ENCODE data around the gene REX1BD.

REX1BD gene

GRCh38 chr19:18603255-18603957 lies 14.8 kb downstream of the REX1BD start:
- DNase-seq (ENCODE audit: low read depth): no peak

DNA sequence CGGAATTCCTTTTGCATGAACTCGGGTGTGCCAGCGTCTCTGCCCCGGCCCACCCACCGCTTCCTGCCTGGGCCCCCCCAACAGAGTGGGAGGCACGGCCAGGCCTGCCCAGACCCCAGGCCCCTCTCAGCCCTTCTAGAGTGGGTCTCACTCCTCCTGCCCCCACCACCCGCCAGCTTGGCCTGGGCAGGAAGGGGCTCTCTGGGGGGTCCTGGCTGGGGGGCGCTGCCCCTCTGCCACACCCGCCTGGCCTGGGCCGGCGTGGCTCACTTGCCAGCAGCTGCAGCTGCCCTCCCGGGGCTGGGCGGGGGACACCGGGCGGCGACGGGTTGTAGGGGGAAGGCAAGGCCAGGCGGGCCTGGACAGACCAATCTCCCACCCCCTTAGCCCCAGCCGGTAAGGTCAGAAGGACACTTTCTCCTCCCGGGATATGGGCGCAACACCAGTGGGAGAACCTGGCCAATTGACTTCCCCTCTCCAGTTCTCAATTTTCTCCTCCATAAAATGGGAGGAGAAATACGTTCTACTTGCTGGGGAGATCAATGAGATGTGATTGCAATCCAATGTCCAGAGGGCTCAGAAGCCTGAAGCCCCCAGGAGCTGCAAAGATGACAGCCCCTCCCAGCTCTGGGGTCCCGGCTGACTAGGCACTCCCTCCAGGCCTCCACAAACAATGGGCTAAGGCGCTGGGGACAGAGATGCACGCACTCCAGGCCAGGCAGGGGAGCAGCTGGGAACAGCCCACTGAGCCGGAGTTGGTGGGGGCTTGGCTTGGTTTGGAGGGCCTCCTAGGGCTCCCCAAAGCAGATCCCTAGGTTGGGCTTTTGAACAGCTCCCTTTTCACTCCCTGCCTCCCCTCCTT lies 15.6 kb downstream of the REX1BD start:
- no peak for DNase-seq (ENCODE audit: low read depth)

DNA sequence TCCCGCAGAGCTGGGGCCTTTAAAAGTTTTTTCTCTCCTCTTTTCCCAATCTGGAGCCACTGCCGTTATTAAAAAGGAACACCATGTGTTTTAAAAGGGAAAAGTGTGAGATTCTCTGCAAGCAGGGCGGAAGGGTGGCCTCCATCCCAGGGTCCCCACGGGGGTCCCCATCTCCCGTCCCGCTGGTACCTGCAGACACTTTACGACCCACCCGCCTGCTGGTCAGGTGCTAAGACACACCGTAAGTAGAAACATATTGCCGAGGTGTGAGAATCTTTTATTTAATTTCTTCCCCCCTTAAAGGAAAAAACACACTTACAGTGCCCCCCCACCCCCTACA lies 16.2 kb downstream of the REX1BD start:
- no peak for DNase-seq (ENCODE audit: low read depth)

DNA sequence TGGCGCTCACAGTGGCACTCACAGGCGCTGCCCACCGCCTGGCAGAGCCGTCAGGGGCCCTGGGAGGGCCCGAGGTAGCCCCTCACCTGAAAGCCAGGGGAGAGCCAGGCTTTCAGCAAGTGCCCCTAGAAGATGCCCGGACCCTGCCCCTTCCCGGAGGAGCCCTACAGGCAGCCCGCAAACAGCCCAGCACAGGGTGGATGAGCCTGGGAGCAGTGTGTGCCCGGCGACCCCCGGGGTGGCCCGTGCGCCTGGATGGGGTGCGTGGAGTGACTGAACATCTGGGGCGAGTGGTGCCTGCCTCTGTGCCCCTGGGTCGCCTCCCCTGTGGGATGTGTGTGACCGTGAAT lies 16.6 kb downstream of the REX1BD start:
- DNase-seq (ENCODE audit: low read depth): no peak

DNA sequence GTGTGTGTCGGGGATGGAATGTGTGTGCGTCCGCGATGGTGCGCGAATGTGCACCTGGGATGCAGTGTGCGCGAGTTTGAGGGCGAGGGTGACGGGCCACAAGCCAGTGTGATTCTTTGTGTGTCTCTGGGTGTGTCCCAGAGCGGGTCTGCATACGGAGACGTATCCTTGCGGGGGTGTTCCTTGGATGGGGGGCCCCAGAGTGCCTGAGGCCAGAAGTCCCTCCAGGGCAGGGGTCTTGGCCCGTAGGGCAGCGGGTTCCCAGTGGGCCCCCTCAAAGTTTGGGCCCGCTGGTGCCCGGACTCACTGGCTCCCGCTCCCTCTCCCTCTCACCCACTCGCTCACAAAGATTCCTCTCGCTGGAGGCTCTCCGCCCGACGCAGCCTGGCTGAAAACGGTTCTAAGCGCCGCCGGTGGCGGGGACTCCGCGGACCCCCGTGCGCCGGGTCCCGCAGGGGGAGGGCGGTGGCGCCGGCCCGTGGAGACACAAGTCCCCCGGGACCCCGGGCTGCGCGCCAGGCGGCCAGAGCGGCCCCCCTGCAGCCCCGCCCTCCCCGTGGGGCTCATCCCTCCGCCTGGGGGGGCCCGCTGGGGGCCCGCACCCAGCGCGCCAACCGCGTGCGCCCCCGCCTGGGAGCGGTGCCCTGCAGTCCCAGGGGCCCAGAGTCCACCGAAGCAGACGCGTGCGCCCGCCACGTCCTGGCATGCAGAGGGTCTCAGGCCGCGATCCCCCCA lies 17.1 kb downstream of the REX1BD start:
- DNase-seq (ENCODE audit: low read depth): no peak

DNA sequence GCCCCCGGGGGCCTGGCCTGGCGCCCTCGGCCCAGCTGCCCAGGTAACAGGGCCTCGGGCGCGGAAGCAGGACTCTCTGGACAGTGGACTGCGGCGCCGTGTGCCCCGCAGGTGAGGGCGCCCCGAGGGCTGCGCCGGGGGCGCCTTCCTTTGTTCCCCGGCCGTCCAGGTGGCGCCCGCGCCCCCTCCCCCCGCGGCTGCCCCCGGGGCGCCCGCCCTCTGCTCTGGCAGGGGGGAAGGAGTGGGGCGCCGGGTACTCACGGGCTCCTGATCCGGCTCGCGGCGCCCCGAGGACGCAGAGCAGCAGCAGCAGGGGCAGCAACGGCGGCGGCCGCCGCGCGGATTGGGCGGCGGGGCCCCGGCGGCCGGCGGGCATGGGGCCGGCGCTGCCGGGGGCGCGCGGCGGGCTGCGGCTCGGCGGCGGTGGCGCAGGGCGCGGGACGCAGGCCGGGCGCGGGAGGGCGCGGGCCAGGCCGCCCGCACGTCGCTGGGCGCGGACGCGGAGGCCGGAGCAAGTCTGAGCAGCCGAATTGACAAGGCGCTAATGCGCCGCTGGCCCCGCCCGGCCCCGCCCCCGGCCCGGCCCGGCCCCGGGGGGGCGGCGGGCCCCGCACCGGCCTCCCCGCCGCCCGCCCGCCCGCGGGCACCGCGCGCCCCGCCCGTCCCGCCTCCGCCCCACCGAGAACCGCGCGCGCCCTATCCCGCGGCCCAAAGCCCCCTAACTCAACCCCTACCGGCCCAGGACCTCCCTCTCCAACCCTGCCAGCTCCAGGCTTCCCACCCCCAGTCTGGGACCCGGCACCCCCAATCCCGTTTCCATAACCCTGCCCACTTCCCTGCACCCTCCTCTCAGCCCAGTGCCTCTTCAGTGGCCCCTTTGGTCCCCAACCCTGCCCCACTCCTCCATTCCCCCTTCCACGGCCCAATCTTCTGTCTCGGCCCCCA lies 18.0 kb downstream of the REX1BD start, which contains the start of gene CRLF1:
CRLF1 (minus strand) TSS at position 519 of the 945 bp plus-strand sequence; CDS start at position 376, 143 bp downstream.
- no peak for DNase-seq (ENCODE audit: low read depth)

DNA sequence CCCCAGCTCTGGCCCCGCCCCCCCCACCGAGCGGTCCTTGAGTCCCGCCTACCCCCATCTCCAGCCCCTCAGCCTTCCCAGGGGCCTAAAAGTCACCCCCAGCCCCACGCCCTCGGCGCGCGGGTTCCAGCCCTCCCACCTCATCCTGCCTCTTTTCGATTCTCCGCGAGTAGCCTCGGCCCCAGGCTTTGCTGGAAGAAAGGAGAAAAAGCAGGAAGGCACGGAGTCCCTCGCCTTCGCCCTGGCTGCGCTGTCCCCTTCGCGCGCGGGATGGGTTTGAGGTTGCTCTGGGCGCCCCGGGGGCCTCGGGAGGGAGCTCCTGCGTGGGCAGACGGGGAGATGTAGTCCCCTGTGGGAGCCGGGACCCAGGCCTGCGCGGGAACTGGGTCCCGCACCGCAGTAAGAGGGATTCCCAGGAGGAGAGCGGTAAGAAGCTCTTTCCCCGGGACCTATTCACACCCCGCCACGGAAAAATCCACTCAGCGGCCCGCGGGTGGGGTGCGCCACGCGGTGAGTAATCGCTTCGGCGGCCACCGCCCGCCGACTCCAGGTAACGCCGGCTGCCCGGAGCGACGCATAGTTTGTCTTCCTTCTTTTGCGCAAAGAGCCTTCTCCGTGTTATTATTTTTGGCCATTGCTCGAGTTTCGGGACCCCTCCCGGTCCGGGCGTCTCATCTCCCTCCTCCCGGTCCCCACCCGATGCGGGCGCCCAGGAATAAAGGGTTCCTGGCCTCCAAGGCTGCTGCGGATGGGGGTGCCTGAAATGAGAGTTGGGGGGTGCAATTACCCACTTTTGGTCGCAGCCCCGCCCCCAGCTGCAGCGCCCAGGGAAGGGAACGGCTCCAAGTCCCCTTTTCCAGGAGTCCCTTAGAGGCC lies 18.9 kb downstream of the REX1BD start:
- no peak for DNase-seq (ENCODE audit: low read depth)

GRCh38 chr19:18608102-18608804 lies 19.7 kb downstream of the REX1BD start:
- DNase-seq (ENCODE audit: low read depth): no peak

GRCh38 chr19:18608805-18609716 lies 20.5 kb downstream of the REX1BD start:
- no peak for DNase-seq (ENCODE audit: low read depth)

GRCh38 chr19:18609717-18610051 lies 21.1 kb downstream of the REX1BD start:
- DNase-seq (ENCODE audit: low read depth): no peak

GRCh38 chr19:18610245-18610555 lies 21.6 kb downstream of the REX1BD start:
- DNase-seq (ENCODE audit: low read depth): no peak

- no peak for DNase-seq (ENCODE audit: low read depth)
Measured at GRCh38 chr19:18610556-18611326, 22.1 kb downstream of the REX1BD start.

GRCh38 chr19:18611327-18612050 lies 22.9 kb downstream of the REX1BD start:
- DNase-seq (ENCODE audit: low read depth): no peak

- DNase-seq (ENCODE audit: low read depth): no peak
Measured at GRCh38 chr19:18612051-18612771, 23.6 kb downstream of the REX1BD start.

DNA sequence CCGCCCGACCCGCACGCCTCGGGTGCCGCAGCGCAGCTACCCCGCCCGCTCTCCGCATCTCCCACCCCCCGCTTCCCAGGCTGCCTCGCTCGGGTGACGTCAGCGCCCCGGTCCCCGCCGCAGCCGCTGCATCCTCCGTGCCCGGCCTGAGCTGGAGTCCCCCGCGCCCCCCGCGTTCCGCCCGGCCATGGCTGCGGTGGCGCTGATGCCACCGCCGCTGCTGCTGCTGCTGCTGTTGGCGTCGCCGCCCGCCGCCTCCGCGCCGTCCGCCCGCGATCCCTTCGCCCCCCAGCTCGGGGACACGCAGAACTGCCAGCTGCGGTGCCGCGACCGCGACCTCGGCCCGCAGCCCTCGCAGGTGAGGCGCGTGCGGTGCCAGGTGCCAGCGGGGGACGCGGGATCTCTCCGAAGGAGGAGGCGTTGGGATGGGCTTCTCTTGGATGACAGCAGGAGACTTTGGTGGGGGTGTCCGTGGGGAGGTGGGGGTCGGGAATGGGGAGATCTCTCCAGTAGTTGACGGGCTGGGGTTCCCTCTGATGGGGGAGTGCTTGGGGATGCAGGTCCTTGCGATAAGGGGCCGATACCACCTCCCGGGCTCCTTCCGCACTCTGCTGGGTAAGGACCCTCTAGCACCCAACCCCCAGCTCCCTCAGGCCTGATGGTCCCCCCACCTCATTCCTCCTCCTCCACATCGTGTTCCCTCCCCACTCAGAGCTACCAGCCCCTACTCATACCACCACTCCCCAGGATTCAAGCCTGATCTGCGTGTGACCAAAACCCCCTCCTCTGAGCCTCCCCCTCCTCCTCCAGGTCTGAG lies 24.4 kb downstream of the REX1BD start, which contains the start of gene TMEM59L:
TMEM59L (plus strand) TSS at position 99 of the 817 bp plus-strand sequence; CDS start at position 188, 89 bp downstream.
- DNase-seq (ENCODE audit: low read depth): no peak
